IMR-90 (cell line): ENCODE results near the gene SRRM4. TPM values are rescaled to one million over a fixed set of nuclear protein-coding genes. Genes with fewer than 3 reads are reported as not detected.

Source experiments
- ATAC-seq: fragments of 200-7000 bp; cut with Tn5 transposase; 2 replicates; pipeline ENCODE4 v1.9.1; 2020; ENCODE audit warnings: low read depth, mild to moderate bottlenecking, moderate library complexity
- BruUV-seq: library from RNA; stranded (reverse); fragments of 400-500 nt; replicated peaks from 2 replicates; lab custom pipeline; 2021; lab: Mats Ljungman, UMichigan
- CTCF ChIA-PET: fragments of 300-600 bp; formaldehyde crosslinking; extraction: SDS; loops from one replicate; lab custom pipeline; 2021; ENCODE audit warnings: antibody characterized with exemption; lab: Yijun Ruan, JAX
- POLR2A ChIA-PET: fragments of 300-600 bp; sonication (Branson Sonifier 250); formaldehyde crosslinking; loops from one replicate; lab custom pipeline; 2022; ENCODE audit warnings: antibody characterized with exemption; ENCODE audit not compliant: unreplicated experiment; lab: Charles Lee
- DNase-seq: peaks from one replicate; pipeline ENCODE4 v3.0.0; 2013
- H2AFZ ChIP-seq: replicated peaks from 2 replicates; pipeline ENCODE3; 2013; ENCODE audit warnings: low read length, mild to moderate bottlenecking; ENCODE audit not compliant: poor library complexity
- H2AK5ac ChIP-seq: 2 replicates; pipeline ENCODE4 v1.6.1; 2013; ENCODE audit warnings: low read depth, low read length, inconsistent platforms
- H2AK9ac ChIP-seq: replicated peaks from 2 replicates; pipeline ENCODE3; 2013; ENCODE audit warnings: mild to moderate bottlenecking, low read depth, low read length, moderate library complexity; ENCODE audit not compliant: poor library complexity
- H2BK120ac ChIP-seq: 2 replicates; pipeline ENCODE4 v1.6.1; 2013; ENCODE audit warnings: low read depth, low read length, inconsistent platforms
- H2BK15ac ChIP-seq: 3 replicates; pipeline ENCODE4 v1.6.1; 2013; ENCODE audit warnings: low read depth, low read length, inconsistent platforms
- H2BK20ac ChIP-seq: 2 replicates; pipeline ENCODE4 v1.6.1; 2013; ENCODE audit warnings: low read depth, mild to moderate bottlenecking, inconsistent platforms, low read length, moderate library complexity
- H2BK5ac ChIP-seq: 2 replicates; pipeline ENCODE4 v1.6.1; 2013; ENCODE audit warnings: mild to moderate bottlenecking, low read depth, low read length, inconsistent platforms; ENCODE audit not compliant: poor library complexity, severe bottlenecking
- H3K14ac ChIP-seq: replicated peaks from 2 replicates; pipeline ENCODE4 v1.6.1; 2013; ENCODE audit warnings: low read depth, low read length, inconsistent platforms
- H3K18ac ChIP-seq: 2 replicates; pipeline ENCODE4 v1.6.1; 2013; ENCODE audit warnings: low read depth, low read length, control low read depth
- H3K23ac ChIP-seq: 2 replicates; pipeline ENCODE4 v1.6.1; 2013; ENCODE audit warnings: low read depth, low read length, inconsistent platforms
- H3K27ac ChIP-seq: 2 replicates; pipeline ENCODE4 v1.5.1; 2013; ENCODE audit warnings: mild to moderate bottlenecking, control low read depth, low read length; ENCODE audit not compliant: insufficient read depth
- H3K27me3 ChIP-seq: 2 replicates; pipeline ENCODE4 v1.6.1; 2013; ENCODE audit warnings: low read length; ENCODE audit not compliant: control insufficient read depth, insufficient read depth
- H3K36me3 ChIP-seq: 2 replicates; pipeline ENCODE4 v1.6.1; 2013; ENCODE audit warnings: low read length, mixed read lengths; ENCODE audit not compliant: control insufficient read depth, insufficient read depth
- H3K4ac ChIP-seq: 2 replicates; pipeline ENCODE4 v1.6.1; 2013; ENCODE audit warnings: low read depth, low read length, inconsistent platforms
- H3K4me1 ChIP-seq: 2 replicates; pipeline ENCODE4 v1.6.1; 2013; ENCODE audit warnings: low read length, mixed read lengths; ENCODE audit not compliant: control insufficient read depth, insufficient read depth
- H3K4me2 ChIP-seq: 2 replicates; pipeline ENCODE4 v1.6.1; 2013; ENCODE audit warnings: low read depth, mild to moderate bottlenecking, control low read depth, low read length, moderate library complexity
- H3K4me3 ChIP-seq: 2 replicates; pipeline ENCODE4 v1.5.1; 2013; ENCODE audit warnings: low read depth, mild to moderate bottlenecking, control low read depth, low read length, moderate library complexity; ENCODE audit not compliant: insufficient read depth
- H3K56ac ChIP-seq: 2 replicates; pipeline ENCODE4 v1.6.1; 2013; ENCODE audit warnings: low read length, inconsistent platforms; ENCODE audit not compliant: insufficient read depth; ENCODE audit errors: extremely low read depth
- H3K79me1 ChIP-seq, 2 experiments: 2 replicates each; pipeline ENCODE4 v1.6.1; 2013; ENCODE audit warnings: low read length in 2 of 2, inconsistent platforms in 1 of 2, low read depth in 1 of 2
- H3K9ac ChIP-seq: 2 replicates; pipeline ENCODE4 v1.6.1; 2013; ENCODE audit warnings: low read depth, low read length, control low read depth
- H3K9me1 ChIP-seq: 2 replicates; pipeline ENCODE4 v1.6.1; 2013; ENCODE audit warnings: low read length, inconsistent platforms; ENCODE audit not compliant: insufficient read depth
- H3K9me3 ChIP-seq: 2 replicates; pipeline ENCODE4 v1.6.1; 2013; ENCODE audit warnings: low read length; ENCODE audit not compliant: control insufficient read depth, insufficient read depth
- H4K20me1 ChIP-seq: 2 replicates; pipeline ENCODE4 v1.6.1; 2013; ENCODE audit warnings: low read length, inconsistent platforms; ENCODE audit not compliant: insufficient read depth
- H4K5ac ChIP-seq: 2 replicates; pipeline ENCODE4 v1.6.1; 2013; ENCODE audit warnings: mild to moderate bottlenecking, low read depth, low read length, control low read depth
- H4K8ac ChIP-seq, 2 experiments: 2 replicates each; pipeline ENCODE4 v1.6.1; 2013; ENCODE audit warnings: low read depth in 2 of 2, low read length in 2 of 2, control low read depth in 1 of 2, inconsistent platforms in 1 of 2
- H4K91ac ChIP-seq: 2 replicates; pipeline ENCODE4 v1.6.1; 2013; ENCODE audit warnings: low read depth, low read length, inconsistent platforms; ENCODE audit not compliant: insufficient read depth
- BHLHE40 ChIP-seq: fragments of 150-350 bp; IDR thresholded peaks from 2 replicates; pipeline ENCODE4 v1.6.1; 2016; ENCODE audit warnings: mild to moderate bottlenecking, low read depth, low read length
- CHD1 ChIP-seq: IDR thresholded peaks from 2 replicates; pipeline ENCODE4 v1.6.1; 2012; ENCODE audit warnings: low read depth, low read length, improper control_type of control experiment
- ELK1 ChIP-seq: fragments of 150-350 bp; IDR thresholded peaks from 2 replicates; pipeline ENCODE4 v1.6.1; 2016; ENCODE audit warnings: low read depth, mild to moderate bottlenecking, low read length, moderate library complexity, borderline replicate concordance
- FOS ChIP-seq: fragments of 150-350 bp; IDR thresholded peaks from 2 replicates; pipeline ENCODE4 v1.6.1; 2016; ENCODE audit warnings: low read depth, low read length
- MAFK ChIP-seq: IDR thresholded peaks from 2 replicates; pipeline ENCODE4 v1.6.1; 2012; ENCODE audit warnings: low read depth, low read length, improper control_type of control experiment
- MAZ ChIP-seq: IDR thresholded peaks from 2 replicates; pipeline ENCODE4 v1.6.1; 2012; ENCODE audit warnings: low read depth, mild to moderate bottlenecking, low read length, improper control_type of control experiment, moderate library complexity, borderline replicate concordance
- MXI1 ChIP-seq: IDR thresholded peaks from 2 replicates; pipeline ENCODE4 v1.6.1; 2012; ENCODE audit warnings: low read depth, mild to moderate bottlenecking, low read length, moderate library complexity, borderline replicate concordance
- NFE2L2 ChIP-seq: fragments of 150-350 bp; IDR thresholded peaks from 2 replicates; pipeline ENCODE4 v1.6.1; 2016; ENCODE audit warnings: low read depth, mild to moderate bottlenecking, low read length
- RAD21 ChIP-seq: IDR thresholded peaks from 2 replicates; pipeline ENCODE4 v1.6.1; 2012; ENCODE audit warnings: low read length, improper control_type of control experiment
- WGBS, 2 experiments: methylation state at CpG; one replicate each; pipeline versions ENCODE4 v1.1.5 to v1.1.7; 2013; ENCODE audit warnings: missing lambda C conversion rate in 2 of 2; ENCODE audit not compliant: insufficient read length in 1 of 2; ENCODE audit errors: extremely low coverage in 2 of 2; 5-methylcytosine and 5-hydroxymethylcytosine counted together
- dilution Hi-C: fragments of 300-500 bp; cut with HindIII; formaldehyde crosslinking; loops from one replicate; pipeline ENCODE4 v1.14.3; 2018; ENCODE audit warnings: low sequenced_read_pairs; ENCODE audit not compliant: unreplicated experiment
- in situ Hi-C: fragments of 300-500 bp; cut with MboI; formaldehyde crosslinking; loops from 3 replicates; pipeline ENCODE4 v1.14.3; 2019; ENCODE audit warnings: low sequenced_read_pairs, inconsistent platforms, mixed read lengths
- intact Hi-C: fragments of 100-400 bp; cut with micrococcal nuclease; formaldehyde crosslinking; loops from 2 replicates; pipeline ENCODE4 v1.10.0; 2022
- polyA plus RNA-seq, 3 experiments: library from polyadenylated mRNA; depleted of rRNA; stranded (reverse); fragments of >200 nt; gene quantifications; 2 replicates each; pipeline ENCODE4 v1.2.3, GENCODE V29; 2012; ENCODE audit warnings: low replicate concordance in 1 of 3
- total RNA-seq: library from RNA; depleted of rRNA; stranded (reverse); fragments of >200 nt; gene quantifications from 2 replicates; pipeline ENCODE4 v1.2.3, GENCODE V29; 2012
- TF ChIP-seq, protein P1 (sequence below): fragments of 150-350 bp; IDR thresholded peaks from 2 replicates; pipeline ENCODE4 v1.6.1; 2017; ENCODE audit warnings: mild to moderate bottlenecking, antibody characterized with exemption, low read length, low read depth
- TF ChIP-seq, protein P2 (sequence below): conservative IDR thresholded peaks from 2 replicates; pipeline ENCODE4 v1.5.1; 2012; ENCODE audit warnings: mild to moderate bottlenecking, low read depth, low read length, improper control_type of control experiment

The SRRM4 gene
- total and polyA plus RNA-seq, 2 of the 4 experiments (the other 2 are of a cell fraction), result not detected

- H2BK5ac ChIP-seq, result no peak overlapping the region
- H3K9ac ChIP-seq, result no peak overlapping the region
- no peaks in the 10 kb centered on the region for H3K36me3 ChIP-seq
- H3K4me3 ChIP-seq, result no peak overlapping the region
- CTCF ChIA-PET, result no interaction called here
- no peak overlapping the region for H3K14ac ChIP-seq
- no peak overlapping the region for H4K91ac ChIP-seq
- DNase-seq (no peak), ATAC-seq (no peak)
- H3K27me3 ChIP-seq, result no peaks in the 10 kb centered on the region
- no peak for TF ChIP-seq CHD1
- TF ChIP-seq RAD21, result no peak
- TF ChIP-seq, protein P1, sequence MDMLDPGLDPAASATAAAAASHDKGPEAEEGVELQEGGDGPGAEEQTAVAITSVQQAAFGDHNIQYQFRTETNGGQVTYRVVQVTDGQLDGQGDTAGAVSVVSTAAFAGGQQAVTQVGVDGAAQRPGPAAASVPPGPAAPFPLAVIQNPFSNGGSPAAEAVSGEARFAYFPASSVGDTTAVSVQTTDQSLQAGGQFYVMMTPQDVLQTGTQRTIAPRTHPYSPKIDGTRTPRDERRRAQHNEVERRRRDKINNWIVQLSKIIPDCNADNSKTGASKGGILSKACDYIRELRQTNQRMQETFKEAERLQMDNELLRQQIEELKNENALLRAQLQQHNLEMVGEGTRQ, result no peak
- TF ChIP-seq ELK1, result no peak
- no peak for TF ChIP-seq MAZ
- no peak for TF ChIP-seq MXI1
- no peak for TF ChIP-seq NFE2L2
- TF ChIP-seq FOS, result no peak
- TF ChIP-seq MAFK, result no peak
- TF ChIP-seq, protein P2, sequence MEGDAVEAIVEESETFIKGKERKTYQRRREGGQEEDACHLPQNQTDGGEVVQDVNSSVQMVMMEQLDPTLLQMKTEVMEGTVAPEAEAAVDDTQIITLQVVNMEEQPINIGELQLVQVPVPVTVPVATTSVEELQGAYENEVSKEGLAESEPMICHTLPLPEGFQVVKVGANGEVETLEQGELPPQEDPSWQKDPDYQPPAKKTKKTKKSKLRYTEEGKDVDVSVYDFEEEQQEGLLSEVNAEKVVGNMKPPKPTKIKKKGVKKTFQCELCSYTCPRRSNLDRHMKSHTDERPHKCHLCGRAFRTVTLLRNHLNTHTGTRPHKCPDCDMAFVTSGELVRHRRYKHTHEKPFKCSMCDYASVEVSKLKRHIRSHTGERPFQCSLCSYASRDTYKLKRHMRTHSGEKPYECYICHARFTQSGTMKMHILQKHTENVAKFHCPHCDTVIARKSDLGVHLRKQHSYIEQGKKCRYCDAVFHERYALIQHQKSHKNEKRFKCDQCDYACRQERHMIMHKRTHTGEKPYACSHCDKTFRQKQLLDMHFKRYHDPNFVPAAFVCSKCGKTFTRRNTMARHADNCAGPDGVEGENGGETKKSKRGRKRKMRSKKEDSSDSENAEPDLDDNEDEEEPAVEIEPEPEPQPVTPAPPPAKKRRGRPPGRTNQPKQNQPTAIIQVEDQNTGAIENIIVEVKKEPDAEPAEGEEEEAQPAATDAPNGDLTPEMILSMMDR, result no peak
- no peak for TF ChIP-seq BHLHE40
- no peaks in the 10 kb centered on the region for H3K79me1 ChIP-seq
- intact Hi-C loops (no loop called here), in situ Hi-C loops (no loop called here), dilution Hi-C loops (no loop called here)
- H3K9me1 ChIP-seq, result no peaks in the 10 kb centered on the region
- H3K18ac ChIP-seq, result no peak overlapping the region
- no TSS peak for BruUV-seq
- H2BK15ac ChIP-seq, result no peak overlapping the region
- no peak overlapping the region for H2AK9ac ChIP-seq
- H2BK120ac ChIP-seq, result no peak overlapping the region
- no peak overlapping the region for H3K56ac ChIP-seq
- no peak overlapping the region for H3K23ac ChIP-seq
- no peak overlapping the region for H2AFZ ChIP-seq
- H4K5ac ChIP-seq, result no peak overlapping the region
- H3K4me2 ChIP-seq, result no peak overlapping the region
- peaks cover 20% of the 10 kb centered on the region for H3K9me3 ChIP-seq
- H3K4ac ChIP-seq, result no peak overlapping the region
- no peaks in the 10 kb centered on the region for H3K4me1 ChIP-seq
- 80% methylated on average over 1 of the region's 5 CpGs; no CpG with 5 or more reads in 1 of the 2 experiments for WGBS, 2 experiments
- no peak overlapping the region for H3K27ac ChIP-seq
- no peak overlapping the region for H2BK20ac ChIP-seq
- POLR2A ChIA-PET, result no interaction called here
- H4K20me1 ChIP-seq, result no peaks in the 10 kb centered on the region
- no peak overlapping the region for H2AK5ac ChIP-seq
- H4K8ac ChIP-seq, result no peak overlapping the region
Observed at GRCh38 chr12:118999107-118999506, 17.8 kb downstream of the SRRM4 start.
